ENCODE measurements around the gene ASCC3.
"Not testable (repeated sequence)": the region's sequence is repeated elsewhere in the genome, so short reads cannot be mapped to it uniquely, and the experiment has no call there.

The ASCC3 gene, protein sequence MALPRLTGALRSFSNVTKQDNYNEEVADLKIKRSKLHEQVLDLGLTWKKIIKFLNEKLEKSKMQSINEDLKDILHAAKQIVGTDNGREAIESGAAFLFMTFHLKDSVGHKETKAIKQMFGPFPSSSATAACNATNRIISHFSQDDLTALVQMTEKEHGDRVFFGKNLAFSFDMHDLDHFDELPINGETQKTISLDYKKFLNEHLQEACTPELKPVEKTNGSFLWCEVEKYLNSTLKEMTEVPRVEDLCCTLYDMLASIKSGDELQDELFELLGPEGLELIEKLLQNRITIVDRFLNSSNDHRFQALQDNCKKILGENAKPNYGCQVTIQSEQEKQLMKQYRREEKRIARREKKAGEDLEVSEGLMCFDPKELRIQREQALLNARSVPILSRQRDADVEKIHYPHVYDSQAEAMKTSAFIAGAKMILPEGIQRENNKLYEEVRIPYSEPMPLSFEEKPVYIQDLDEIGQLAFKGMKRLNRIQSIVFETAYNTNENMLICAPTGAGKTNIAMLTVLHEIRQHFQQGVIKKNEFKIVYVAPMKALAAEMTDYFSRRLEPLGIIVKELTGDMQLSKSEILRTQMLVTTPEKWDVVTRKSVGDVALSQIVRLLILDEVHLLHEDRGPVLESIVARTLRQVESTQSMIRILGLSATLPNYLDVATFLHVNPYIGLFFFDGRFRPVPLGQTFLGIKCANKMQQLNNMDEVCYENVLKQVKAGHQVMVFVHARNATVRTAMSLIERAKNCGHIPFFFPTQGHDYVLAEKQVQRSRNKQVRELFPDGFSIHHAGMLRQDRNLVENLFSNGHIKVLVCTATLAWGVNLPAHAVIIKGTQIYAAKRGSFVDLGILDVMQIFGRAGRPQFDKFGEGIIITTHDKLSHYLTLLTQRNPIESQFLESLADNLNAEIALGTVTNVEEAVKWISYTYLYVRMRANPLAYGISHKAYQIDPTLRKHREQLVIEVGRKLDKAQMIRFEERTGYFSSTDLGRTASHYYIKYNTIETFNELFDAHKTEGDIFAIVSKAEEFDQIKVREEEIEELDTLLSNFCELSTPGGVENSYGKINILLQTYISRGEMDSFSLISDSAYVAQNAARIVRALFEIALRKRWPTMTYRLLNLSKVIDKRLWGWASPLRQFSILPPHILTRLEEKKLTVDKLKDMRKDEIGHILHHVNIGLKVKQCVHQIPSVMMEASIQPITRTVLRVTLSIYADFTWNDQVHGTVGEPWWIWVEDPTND (N-terminal part only)

DNA sequence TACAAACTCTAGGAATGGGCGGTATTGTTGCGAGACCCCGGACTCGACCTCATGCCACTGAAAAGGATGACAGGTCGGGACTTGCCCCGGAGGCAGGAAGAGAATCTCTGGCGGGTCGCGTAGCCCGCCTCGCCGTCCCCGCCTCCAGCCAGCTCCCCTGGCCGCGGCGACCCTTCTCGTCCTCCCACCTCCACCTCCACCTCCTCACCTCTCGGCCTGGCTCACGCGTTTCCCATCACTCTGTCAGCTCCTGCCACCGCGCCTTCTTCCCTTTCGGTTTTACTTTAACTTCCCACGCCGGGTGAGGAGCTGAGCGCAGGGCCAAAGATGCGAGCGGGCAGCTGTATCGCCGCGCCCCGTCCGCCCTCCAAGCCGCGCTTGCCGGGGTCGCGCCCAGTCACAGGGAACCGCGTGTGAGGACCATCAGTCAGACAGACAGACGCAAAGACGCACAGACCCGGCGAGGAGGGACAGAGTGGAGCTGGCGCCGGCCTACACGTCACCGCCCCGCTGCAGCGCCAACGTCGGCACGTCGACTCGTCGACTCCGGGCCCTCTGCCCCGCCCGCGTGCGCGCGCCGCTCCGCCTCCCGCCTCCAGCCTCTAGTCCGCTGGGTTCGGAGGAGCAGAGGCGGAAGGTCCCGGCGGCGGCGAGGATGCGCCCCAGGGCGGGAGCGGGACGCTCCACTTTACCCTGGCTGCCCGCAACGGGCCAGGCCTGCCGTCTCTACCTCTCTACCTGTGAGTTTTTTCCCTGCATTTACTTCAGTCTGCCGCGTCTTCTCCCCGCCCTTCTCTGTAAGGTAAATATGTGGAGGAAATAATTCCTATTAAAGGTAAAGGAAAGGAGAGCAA, at the start of gene ASCC3:
ASCC3 (minus strand) TSS at position 477 of the 854 bp plus-strand sequence. CDS start 13,332 bp downstream, outside the sequence.
- DNase-seq, result peak; percentile 83

DNA sequence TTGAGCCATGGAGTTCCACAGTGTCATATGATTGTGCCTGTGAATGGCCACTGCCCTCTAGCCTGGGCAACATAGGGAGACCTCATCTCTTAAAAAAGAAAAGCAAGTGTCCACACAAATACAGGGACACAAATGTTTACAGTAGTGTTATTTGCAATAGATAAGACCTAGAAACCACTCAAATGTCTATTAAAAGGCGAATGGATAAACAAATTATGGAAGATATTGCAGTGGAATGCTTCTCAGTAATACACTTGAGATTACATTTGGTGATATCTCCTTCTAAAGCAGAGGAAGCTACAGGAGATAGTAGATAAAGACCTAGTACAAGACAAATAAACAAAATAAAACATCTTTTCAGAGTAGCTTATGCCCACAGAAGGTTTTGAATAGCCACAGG, 44.6 kb upstream of the ASCC3 start:
- DNase-seq, result no peak

DNA sequence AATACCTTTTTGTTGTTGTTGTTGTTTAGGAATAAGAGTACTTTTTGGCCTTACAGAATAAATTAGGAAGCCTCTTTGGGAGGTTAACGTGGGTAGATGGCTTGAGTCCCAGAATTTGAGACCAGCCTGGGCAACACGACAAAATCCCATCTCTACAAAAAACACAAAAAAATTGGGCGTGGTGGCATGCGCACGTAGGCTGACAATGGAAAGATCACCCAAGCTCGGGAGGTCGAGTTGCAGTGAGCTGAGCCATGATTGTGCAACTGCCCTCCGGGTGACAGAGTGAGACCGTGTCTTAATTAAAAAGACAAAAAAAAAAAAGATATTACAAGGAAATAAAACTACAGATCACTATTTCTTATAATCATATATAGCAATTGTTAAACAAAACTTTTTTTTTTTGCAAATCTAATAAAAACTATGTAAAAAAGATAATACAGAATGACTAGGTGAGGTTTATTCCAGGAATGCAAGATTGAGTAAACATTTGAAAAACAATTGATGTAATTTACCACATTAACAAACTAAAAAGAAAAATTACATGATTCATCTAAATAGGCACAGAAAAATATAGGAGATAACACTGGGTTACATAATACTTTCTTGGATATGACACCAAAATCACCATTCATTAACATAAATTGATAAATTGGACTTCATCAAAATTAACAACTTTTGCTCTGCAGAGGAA, 43.6 kb upstream of the ASCC3 start:
- DNase-seq, result no peak

DNA sequence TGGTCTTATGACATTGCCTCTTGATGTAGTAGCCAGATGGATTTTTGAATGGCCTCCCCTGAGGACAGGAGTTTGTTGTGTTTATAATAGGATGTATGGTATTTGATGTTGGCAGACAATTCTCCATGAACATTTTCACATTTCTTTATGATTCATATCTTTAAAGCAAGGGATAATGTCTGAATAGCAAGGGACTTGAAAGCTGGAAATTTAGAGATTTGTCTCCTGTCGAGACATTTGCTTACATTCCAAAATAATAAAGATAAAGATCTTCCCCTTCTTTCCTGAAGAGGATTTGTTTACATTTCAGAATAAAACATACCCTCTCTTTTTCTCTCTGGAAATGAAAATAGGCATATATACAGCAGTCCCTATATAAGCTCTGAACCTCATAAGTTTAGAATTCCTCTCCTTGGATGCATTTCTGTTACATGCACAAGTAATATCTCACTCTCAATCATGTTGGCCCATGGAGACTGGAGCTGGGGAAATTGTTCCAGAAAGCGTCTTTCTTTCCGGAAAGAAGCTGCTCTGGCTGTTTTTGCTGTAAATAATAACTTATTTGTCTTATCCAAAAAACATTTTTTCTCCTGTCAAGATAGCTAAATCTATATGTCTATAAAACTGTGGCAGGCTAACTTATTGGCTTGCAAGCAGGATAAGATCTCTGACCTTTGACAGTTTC, 42.5 kb upstream of the ASCC3 start:
- no peak for DNase-seq

DNA sequence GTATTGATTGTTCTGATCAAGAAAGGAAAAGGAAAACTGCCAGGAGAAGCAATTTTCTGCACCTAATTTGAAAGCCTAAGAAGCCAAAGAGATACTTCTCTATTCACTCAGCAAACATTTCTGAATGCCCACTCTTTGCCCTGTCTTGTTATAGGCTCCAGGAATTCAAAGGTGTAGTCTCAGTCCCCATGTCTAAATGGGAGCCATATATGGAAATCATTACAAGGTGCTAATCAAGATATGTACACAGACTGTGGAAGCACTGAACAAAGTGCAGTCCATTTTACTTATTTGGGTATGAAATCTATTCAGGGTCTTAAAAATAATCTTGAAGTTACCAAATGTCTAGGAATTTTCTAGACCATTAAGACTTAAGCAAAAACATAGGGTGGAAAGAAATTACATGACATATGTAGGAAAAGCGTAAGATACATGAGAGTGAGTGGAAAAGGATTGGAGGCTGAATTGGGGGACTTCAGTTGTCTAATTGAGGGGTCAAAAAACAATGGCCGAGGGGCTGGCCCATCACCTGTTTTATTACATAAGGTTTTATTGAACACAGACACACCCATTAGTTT, 39.0 kb upstream of the ASCC3 start:
- DNase-seq, result no peak

GRCh38 chr6:100918152-100918551, 37.0 kb upstream of the ASCC3 start:
- no peak for DNase-seq

DNA sequence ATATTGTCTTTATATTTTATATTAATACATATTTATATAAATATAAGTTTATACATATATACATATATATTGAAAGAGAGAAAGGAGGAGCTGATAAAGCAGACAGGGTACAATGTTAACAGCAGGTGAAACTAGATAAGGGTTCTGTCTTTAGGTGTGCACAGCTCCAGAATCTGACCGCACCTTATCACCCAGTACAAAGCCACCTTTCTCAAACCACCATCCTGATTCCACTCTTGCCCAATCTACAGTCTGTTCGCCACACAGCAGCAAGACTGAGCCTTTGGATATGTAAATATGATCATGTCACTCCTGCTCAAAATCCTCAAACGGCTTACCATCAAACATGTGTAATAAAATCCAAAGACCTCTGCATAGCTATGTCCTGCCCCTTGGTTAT, 34.7 kb upstream of the ASCC3 start:
- no peak for DNase-seq

GRCh38 chr6:100913400-100914276, 32.5 kb upstream of the ASCC3 start:
- DNase-seq, result no peak

- no peak for DNase-seq
Measured at GRCh38 chr6:100906325-100906724, 25.2 kb upstream of the ASCC3 start.

GRCh38 chr6:100905067-100905466, 23.9 kb upstream of the ASCC3 start:
- no peak for DNase-seq

- DNase-seq, result no peak
Measured at GRCh38 chr6:100904316-100904715, 23.2 kb upstream of the ASCC3 start.

- no peak for DNase-seq
Measured at GRCh38 chr6:100901582-100901981, 20.5 kb upstream of the ASCC3 start.

GRCh38 chr6:100899202-100899601, 18.1 kb upstream of the ASCC3 start:
- no peak for DNase-seq

DNA sequence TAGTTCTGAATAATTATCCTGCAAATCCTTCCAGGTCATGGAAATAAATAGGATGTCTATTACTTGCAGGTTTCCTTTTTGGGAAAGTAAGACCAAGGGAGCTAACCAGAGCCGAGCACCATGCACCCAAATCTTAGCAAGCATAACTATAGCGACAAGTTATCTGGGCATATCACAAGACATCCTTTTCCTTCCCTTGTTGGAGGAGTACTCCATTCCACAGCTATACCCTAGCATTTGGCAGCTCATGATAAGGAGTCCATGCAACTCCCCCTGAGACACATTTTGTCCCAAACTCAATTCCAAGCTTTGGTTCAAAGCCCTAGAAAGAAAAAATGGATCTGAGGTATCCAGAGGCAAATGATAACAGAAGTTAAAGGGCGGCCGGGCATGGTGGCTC, 16.5 kb upstream of the ASCC3 start:
- DNase-seq, result no peak

DNA sequence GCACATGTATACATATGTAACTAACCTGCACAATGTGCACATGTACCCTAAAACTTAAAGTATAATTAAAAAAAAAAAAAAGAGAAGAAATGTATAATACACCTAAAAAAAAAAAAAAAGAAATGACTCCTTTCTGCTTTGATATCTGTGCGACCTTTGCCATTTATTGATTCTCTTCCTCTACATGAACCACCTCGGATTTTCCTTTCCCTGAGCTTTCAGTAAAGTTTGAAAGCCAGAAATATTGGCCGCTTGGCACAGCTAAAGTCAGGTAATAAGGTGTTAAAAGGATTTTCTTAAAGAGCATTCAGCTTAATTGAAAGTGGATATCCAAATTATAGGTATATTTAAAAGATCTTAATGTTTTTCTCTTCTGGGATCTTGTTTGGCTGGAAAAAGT, 12.6 kb upstream of the ASCC3 start:
- DNase-seq, result no peak

DNA sequence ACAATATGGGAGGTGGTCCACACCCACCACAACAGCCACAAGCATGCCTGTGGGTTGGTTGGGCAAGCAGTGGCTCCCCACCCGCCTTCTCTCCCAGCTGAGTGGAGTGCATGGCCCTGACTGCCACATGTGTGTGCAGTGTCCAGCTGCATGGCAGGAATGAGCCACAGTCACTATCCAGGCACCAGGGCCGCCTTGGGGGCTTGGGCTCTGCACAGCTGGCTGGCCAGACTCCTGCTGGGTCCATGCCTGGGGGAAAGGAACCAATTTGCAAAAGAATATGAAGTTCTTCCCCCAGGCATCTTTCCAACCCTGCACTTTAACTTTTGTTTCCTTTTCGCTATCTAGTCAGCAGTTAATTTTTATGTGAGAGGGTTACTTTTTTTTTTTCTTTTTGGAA, 11.6 kb upstream of the ASCC3 start:
- no peak for DNase-seq

GRCh38 chr6:100892116-100892515, 11.0 kb upstream of the ASCC3 start:
- DNase-seq, result no peak

DNA sequence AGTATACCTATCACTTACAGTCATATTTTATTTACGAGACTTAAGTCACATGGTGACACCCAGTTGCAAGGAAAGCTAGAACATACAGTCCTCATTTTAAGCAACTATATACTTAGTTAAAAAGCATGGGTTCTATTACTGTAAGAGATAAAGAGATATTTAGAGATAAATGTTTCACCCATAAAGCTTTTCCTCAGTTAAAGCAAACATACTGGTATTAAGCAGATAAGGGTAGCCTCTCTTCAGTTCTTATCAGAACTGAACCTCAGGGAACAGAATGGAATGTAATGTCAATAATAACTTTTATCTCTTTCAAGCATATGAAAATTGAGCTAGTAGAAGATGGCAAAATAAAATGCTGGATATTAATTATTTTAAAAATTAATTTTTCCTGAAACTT, 9.9 kb upstream of the ASCC3 start:
- no peak for DNase-seq

- DNase-seq, result not testable (repeated sequence)
Measured at GRCh38 chr6:100890646-100891045, 9.5 kb upstream of the ASCC3 start.

GRCh38 chr6:100889351-100889750, 8.2 kb upstream of the ASCC3 start:
- DNase-seq, result no peak

Data from activated effector memory CD4-positive, alpha-beta T cell treated with Interleukin-2 at 50 U/mL for 16 hours (primary cell).